NCI-H82 treated with DMSO at 0.1 percent for 48 hours (cell line): ENCODE data around the gene SCAF1.

Experiments
- DNase-seq: peaks from one replicate; lab custom pipeline; 2025; ENCODE audit not compliant: unreplicated experiment; lab: John Stamatoyannopoulos, UW

SCAF1 gene

GRCh38 chr19:49704888-49705642 is 63.1 kb downstream of the SCAF1 start:
- no peak for DNase-seq

- DNase-seq, result no peak
Measured at GRCh38 chr19:49705919-49706318, 63.9 kb downstream of the SCAF1 start.
